AML-193 (cell line): Measurements from ENCODE around the gene CHRNB4.

Source experiments
- DNase-seq, 2 experiments: peaks; one replicate each; lab custom pipeline; 2025; lab: John Stamatoyannopoulos, UW

Gene CHRNB4

DNA sequence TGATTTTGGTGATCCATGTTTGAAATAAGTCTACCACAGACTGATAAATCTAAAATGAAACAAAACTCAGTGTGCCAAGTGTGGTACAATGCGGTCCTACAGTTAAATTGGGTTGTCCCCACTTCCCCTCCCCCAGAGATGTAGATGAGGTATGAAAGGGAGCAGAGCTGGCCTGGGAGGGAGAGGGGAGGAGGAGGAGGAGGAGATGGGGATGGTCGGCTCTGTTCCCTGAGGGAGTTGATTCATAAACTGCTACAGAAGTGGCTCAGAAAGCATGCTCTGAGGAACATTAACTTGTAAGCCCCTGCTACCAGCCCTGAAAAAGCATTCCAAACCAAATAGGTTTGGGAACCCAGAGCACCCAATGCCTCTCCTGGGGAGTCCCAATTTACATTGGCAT lies 28.0 kb upstream of the CHRNB4 start:
- DNase-seq, result no peak

DNA sequence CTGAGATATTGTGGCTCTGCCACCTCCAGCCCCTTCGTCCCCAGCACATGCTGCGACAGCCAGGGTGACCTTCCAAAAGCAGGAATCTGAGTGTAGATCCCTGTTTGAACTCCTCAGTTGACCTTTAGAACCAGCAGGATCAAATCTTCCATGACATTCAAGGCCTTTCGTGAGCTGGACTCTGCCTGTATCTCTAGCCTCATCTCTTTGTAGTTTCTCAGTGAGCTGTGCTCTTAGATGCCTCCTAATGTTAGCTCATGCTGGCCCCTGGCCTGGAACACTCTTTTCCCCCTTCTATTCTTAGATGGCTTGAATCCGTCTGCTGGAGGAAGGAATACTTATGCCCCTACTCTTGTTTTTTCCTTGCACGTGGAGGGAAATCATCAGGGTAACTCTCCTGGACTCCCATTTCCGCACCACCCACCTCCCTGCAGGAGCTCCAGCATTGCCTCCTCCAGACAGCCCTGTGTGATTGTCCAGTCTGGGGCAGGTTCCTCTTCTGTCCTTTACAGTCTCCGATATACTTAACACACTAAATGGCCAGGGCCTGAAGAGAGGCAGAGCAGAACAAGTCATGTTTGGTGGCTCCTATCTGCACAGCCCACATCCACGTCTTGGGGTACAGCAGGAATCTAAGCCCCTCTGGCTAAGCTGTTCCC lies 26.7 kb upstream of the CHRNB4 start:
- no peak for DNase-seq

DNA sequence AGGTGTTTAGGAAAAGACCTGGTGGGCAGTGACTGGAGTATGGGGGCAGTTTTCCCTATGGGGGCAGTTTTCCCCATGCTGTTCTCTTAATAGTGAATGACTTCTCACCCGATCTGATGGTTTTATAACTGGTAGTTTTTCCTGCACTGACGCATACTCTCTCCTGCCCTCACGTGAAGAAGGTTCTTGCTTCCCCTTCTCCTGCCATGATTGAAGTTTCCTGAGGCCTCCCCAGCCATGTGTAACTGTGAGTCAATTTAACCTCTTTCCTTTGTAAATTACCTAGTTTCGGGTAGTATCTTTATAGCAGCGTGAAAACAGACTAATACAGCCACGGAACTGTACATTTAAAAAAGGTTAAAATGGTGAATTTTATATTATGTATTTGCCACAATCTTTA lies 25.0 kb upstream of the CHRNB4 start:
- DNase-seq, result no peak

DNA sequence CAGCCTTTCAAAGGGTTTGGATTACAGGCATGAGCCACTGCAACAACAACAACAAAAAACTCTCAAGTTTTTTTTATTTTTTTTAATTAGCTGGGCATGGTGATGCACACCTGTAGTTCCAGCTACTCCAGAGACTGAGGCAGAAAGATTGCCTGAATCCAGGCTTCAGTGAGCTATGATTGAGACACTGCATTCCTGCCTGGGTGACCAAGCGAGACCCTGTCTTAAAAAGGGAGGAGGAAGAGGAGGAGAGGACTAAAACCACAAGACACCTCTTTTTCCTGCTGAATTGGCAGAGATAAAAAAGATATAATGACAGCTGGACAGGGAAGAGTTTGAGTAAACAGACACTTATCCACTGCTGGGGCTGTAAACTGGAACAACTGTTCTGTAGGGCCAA lies 22.7 kb upstream of the CHRNB4 start:
- DNase-seq, result no peak

DNA sequence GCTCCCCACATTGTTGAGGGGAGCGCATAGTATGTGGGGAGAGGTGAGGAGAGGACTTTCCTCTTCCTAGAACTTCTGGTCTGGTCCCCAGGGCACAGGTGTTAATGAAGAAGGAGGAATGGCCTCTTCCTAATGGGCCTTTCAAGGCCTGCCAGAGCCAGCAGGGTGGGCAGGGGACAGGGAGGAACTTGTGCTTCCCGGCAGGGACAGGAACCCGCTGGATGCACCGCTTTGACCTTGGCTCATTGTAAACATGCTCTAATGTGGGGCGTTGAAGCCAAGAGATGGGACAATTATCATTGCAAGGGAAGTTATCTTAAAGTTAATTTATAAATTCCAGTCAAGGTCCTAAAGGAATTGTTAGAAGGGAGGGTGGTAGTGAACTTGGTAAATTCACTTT lies 21.0 kb upstream of the CHRNB4 start:
- DNase-seq, result no peak

DNA sequence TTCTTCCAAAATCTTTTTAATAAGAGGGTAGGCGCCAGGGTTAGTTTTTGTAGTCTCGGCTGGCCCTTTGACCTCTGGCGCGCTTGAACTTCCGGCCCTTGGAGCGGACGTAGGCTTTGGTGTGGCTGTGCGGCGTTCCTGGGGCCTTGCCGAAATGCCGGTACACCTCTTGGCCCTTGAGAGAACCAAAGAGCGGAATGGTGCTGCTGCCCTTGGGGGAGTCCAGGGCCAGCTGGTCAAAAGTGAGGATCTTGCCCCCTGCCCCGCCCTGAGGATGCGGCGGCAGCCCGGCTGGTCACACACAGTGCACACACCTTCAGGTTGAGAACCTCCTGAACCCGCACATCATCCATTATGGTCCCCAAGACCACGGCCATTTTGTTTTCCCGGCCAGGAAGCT lies 20.0 kb upstream of the CHRNB4 start:
- no peak for DNase-seq

DNA sequence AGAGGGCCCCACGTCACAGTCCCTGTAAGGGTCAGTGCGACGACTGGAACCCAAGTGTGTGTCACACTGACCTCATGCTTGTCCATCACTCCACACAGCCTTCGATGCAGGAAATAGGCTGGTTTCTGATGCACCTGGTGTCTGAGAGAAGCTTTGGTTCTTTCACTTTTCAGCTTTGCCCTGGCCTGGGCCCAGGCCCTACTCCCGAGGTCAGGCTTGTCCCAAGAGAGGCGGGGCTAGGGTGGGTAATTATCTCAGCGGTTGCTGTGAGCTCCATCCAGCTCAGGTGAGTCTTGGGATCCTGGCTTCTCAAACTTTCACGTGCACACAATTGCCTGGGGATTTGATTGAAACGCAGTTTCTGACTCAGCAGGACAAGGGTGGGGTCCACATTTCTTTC lies 19.6 kb upstream of the CHRNB4 start:
- no peak for DNase-seq

DNA sequence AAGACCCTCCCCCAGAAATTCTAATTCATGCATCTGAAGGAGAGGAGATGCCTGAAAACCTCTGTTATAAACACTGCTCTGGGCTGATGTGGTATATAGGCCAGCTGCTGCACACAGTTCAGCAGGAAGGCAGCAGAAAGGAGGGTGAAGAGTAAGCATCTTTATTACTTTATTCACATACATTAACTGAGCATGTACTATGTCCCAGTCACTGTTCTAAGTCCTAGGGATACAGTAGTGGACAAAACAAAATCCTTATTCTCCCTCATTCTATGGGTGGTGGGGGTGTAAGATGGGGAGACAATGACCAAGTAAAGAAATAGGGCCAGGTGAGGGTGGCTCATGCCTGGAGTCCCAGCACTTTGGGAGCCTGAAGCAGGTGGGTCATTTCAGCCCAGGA lies 17.8 kb upstream of the CHRNB4 start:
- no peak for DNase-seq

DNA sequence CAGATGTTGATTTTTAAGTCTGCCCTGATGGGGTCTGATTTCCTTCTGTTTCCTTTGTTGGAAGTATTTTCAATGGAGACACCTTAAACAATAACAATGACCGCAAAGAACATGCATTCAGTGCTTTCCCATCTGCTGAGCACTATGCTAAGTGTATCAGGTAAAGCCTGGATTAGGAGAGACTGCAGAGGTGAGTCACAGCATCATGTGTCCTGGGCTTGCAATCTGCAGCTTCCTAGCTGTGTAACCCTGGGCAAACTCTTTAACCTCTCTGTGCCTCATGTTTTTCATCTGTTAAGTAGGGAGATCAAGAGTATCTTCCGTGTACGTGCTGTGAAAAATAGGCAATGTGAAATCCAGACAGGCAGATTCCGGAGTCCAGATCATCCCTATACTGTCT lies 13.3 kb upstream of the CHRNB4 start:
- no peak for DNase-seq

DNA sequence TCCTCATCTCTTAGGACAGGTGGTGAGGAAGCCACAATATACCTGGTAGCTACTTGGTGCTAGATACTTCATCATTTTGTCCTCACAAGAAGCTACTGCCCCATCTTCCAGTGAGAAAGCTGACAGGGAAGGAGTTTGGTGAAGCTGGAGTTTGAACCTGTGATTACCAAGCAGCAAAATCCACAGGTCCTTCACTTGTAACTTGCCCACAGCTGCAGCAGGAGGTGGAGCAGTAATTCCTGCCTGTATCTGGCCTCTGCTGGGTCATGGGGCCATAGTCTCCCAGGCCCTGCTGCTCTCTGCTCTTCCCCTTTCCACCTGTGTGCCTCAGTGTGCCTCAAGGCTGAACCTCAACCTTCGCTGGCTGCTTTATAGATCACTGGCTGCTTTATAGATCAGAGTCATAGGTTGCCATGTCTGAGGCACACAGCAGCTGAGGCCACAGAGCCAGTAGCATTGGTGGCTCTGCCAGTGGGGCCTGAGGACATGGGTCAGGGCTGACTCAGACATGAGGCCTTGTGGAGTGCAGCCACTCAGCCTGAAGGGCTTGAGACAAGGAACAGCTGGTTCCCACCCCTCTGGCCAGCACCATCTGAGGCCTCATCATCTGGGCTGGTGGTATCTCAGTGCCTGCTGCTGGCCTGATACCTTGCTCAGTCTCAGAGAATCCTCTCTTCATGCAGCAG lies 11.1 kb upstream of the CHRNB4 start:
- DNase-seq, result no peak

DNA sequence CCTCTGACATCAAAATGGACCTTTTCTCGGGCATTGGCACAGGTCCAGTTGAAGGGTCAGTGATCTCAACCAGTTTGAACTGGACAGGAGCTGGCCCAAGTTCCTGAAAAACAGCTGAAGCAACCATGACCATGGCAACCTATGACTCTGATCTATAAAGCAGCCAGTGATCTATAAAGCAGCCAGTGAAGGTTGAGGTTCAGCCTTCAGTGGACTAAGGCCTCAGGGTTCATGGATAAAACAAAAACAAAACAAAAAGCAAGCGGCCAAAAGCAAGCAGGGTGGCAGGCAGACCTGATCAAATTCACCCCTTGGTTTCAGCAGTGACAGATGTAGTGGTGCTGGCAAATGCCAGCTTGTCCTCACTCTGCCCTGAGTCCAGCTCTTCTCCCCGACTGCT lies 10.0 kb upstream of the CHRNB4 start:
- DNase-seq, result no peak

DNA sequence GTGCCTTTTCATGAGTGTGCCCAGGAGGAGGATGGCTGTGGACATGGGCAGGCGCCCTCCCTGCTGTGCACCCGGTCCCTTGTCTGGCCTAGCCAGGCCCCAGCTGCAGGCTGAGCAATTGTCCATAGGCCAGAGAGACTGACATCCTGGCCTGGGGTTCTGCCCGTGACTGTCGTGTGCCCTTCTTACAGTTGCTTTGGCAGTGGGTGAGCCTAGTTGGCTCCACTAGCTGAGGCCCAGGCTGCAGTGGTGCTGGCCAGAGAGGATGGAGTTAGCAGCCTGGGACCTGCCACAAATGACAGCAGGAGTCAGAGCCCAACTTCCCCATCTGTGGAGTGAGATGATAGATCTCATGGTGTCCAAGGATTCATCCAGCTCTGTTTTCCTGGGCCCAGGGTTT lies 9.0 kb upstream of the CHRNB4 start:
- DNase-seq, result no peak

DNA sequence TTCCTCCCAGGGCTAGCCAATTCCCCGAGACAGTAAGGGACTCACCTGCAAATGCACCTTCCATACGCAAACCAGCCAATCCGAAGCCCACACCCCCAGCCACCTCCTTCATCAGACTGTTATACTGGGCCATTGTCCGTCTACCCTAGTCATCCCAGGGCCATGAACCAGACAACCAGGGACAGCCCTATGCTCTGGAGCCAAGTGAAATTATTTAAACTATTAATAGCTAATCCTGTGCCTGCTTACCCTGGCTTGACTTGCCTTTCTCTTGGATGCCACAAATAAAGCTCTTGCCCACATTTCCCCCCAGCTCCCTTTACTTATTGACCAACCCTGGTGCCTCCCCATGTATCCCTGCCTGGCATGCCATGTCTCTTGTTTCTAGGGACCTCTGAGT lies 4.0 kb upstream of the CHRNB4 start:
- no peak for DNase-seq

DNA sequence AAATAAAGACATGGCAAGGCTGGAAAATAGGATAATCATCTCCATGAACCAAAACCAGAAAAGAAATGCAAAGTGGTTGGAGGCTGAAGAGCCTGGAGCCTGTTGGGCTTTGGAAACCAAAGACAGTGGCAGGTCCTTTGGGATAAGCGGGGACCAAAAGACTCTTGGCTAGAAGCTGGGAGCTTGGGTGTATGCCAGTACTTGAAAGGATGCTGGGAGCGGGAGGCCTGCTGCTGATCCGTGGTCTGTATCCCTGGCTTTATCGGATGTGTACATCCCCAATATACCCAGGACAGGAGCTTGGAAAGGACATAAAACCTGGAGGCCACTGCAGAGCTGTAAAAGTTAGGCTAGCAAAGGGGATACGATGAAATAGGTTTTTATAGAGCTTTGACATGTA lies 1.3 kb upstream of the CHRNB4 start:
- DNase-seq, result no peak

DNA sequence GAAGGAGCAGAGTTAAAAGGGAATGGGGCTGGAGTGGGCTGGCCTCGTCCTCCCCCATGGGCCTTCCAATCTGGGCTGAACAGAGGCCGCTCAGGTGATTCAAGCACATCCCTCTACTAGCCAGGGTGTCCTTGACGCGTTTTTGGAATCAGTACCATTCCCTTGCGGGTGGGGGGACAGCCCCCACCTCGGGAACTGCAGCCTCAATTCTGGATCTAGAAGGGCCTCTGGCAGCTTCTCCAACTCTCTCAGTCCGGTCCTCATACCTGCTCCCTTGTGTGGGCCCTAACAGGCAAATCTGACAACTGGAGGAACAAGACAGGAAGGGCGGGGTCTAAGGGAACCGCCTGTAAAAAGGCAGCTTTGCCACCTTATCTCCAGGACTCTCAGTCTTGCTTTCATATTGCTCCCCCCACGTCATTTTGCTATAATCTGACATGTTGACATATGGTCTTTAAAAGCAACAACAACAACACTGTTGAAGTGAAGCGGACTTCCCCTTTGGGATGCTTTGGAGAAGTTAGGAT lies 802 bp upstream of the CHRNB4 start:
- no peak for DNase-seq

DNA sequence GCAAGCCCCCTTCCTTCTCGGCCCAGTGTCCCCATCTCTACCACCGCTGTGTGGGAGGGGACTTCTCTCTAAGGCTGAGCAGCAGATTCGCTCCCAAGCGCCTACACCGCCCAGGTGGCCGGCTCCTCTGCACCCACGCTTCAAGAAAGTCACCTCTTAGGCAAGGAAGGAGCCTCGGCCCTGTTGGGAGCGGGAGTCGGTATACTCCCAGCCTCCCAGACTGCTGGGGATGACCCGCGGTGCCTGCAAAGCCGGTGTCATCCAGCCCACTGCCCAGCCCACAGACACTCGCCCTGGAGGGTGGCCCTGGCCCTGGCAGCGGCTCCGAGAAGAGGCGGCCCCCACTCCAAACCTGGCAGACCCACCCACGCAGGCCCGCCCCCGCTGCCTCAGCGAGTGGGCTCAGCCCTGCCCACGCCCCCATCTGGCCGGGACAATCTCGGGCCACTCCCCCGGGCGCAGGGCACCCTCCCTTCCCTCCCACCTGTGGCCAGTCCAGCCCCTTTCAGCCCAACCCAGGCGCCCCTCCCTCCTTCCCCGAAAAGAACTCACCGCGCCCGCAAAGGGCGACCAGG lies 396 bp downstream of the CHRNB4 start:
- no peak for DNase-seq

DNA sequence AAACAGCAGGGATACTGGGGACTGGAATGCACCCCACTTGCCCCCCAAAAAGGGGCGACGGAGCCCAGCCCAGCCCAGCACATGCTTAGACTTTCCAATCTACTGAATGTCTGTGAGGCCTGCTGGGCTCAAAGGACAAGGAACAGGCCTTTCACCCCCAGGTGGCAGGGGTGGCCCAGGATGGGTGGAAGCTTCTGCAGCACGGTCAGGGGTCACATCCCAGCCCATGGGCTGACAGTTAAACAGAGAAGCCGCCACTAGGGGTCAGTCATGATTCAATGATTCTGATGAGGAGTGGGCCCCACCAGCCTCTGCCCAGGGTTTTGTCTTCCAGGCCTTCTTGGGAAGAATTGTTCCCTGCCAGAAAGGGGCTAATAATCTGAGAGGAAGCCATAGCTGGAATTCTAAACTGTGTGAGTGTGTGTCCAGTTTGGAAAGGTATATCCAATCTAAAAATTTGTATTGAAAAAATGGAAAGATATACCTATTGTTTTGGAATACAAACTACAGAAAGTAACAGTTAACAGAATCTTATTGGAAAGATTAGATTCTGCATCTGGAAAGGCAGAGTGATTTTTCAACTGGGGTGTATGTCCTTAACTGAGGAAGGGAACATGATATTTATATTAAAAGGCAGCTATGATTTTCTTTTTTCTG lies 2.2 kb downstream of the CHRNB4 start:
- peak in 1 of 2 experiments; percentile 35 for DNase-seq

DNA sequence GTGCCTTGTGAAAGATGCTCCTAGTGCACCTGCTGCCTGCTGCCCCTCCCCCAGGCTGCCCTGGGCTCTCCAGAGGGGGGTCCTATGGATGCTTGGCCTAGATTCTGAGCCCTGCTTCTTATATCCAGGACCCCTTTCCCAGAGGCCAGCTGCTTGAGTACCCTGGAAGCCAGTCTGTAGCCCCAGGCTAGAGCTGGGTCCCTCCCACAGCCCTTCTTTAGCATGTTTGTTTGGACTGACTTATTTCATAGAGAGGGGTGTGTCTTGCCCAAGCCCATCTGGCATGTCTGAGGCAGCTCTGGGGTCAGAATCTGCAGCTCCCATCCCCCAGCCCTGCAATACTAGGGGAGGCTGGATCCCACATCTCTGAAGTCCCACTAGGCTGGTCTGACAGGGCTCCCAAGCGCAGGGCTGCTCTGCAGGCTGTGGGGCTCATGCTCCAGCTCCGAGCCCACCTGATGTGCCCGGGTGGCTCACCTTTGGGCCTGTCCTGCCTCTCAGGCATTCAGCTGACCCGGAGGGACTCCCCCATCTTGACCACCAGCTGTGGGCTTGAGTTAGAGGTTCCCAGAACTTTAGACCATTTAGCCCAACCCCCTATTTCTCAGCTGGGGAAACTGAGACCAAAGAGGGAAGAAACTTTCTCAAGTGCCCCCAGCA lies 3.1 kb downstream of the CHRNB4 start:
- no peak for DNase-seq

DNA sequence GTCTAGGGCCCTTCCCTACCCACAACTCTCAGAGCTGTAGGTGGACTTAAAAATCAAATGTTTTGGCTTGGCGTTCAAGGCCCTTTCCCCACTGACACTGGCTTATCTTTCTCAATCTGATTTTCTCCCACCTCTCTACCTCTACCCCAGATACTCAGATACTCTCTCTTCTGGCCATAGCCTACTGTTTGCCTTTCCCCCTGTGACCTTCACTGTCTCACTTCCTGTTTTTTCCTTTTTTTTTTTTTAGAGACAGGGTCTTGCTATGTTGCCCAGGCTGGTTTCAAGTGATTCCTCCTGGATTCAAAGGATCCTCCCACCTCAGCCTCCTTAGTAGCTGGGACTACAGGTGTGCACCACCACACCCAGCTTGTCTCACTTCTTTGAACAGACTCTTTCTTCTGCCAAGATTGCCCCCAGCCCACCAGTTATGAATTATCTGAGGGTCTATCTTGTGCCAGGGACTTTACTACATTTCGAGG lies 4.6 kb downstream of the CHRNB4 start:
- DNase-seq, result no peak

DNA sequence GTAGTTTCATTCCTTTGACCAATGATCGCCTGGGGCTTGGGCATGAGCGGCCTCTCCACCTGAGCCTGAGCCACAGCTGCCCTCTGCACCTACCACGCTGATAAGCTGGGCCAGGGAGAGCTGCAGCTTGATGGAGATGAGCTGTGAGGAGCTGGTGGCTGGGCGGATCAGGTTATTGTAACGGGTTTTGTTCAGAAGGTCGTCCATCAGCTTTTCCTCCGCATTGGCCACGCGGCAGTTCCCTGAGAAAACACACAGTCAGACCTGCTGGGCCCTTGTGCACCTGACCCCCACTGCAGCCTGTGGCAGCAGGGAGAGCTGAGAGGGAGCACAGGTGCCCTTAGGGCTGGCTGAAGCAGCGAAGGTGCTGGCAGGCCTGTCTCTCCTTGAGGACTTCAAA lies 5.7 kb downstream of the CHRNB4 start:
- DNase-seq, result no peak

DNA sequence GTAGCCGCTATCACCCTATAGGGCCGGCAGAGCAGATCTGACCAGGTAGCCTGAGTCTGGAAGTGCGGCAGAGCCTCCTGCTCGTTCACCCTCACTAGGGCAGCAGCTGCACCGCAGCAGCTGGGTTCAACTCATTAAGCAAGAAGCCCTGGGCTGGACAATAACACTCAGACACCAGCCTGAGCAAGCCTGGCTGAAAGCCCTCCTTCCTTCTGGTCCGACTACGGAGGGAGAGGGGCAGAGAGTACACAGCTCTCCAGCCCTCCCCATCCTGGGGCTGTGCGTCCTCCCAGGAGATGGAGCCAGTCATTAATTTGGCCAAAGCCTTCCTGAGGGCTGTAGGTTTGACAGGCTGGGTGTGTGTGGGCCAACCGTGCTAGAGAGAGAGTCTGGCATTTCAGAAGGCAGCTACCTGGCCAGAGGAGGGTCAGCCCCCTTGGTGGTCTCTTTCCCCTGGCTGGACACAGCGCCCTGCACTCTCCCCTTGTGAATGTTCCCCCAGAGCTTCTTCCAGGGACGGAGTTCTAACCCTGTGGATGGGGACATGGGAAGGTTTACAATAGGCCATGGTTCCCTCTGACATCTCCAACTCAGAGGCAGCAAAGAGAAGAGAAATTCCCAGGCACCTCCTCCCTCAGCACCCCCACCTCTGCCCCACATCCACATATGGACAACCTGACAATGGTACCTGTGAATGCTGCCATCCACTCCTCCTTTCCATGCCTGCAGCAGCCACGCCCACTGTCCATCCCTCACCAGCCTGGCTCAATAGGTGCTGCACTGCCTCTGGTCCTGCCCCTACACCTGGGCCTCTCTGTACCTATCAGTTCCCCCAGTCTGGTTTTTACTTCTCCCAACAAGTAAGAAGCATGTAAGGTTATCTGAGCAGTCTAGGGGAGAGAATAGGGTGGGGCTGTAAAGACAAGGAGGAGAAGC lies 6.5 kb downstream of the CHRNB4 start:
- no peak for DNase-seq
